Measurements from ENCODE around the gene PRDM9. TPM values are rescaled to one million over a fixed set of nuclear protein-coding genes. Genes with fewer than 3 reads are reported as not detected.
"Not testable (repeated sequence)": the region's sequence is repeated elsewhere in the genome, so short reads cannot be mapped to it uniquely, and the experiment has no call there.

PRDM9 gene
- total RNA-seq, 2 donors from 2014 or later: 0.15 to 0.18 TPM

GRCh38 chr5:23523031-23523430 is 15.6 kb downstream of the PRDM9 start:
- no peak overlapping the region for H3K27ac Mint-ChIP-seq
- peaks cover 2% of the 10 kb centered on the region for H3K36me3 Mint-ChIP-seq (ENCODE audit: low read depth)
- H3K9me3 Mint-ChIP-seq: peaks cover 6% of the 10 kb centered on the region
- H3K4me1 Mint-ChIP-seq: no peaks in the 10 kb centered on the region
- Histone ChIP-seq H3K36me3 (ENCODE audit: control insufficient read depth, insufficient read depth, low read length) (no peaks in the 10 kb centered on the region), H3K27ac (ENCODE audit: low read depth, low read length) (no peak overlapping the region), H3K9me3 (ENCODE audit: control insufficient read depth, low read length) (peaks cover 9% of the 10 kb centered on the region), H3K9ac (ENCODE audit: extremely low read depth, low read length, poor library complexity, severe bottlenecking) (no peak overlapping the region), H3K27me3 (ENCODE audit: control insufficient read depth, insufficient read depth, low read length, poor library complexity, severe bottlenecking) (no peaks in the 10 kb centered on the region), H3K4me1 (ENCODE audit: control insufficient read depth, insufficient read depth, low read length) (no peaks in the 10 kb centered on the region), H3K4me3 (ENCODE audit: low read length) (no peak overlapping the region)
- 86 to 100% methylated on average over 1 of the region's 1 CpG for WGBS, 2 experiments (ENCODE audit: insufficient coverage in 1 of 2, insufficient read length in 1 of 2)
- H3K4me3 Mint-ChIP-seq: no peak overlapping the region
- no peaks in the 10 kb centered on the region for H3K27me3 Mint-ChIP-seq (ENCODE audit: insufficient read depth)
- DNase-seq: no peak
- TF ChIP-seq CTCF (conservative IDR thresholded peaks at IDR 0.05): no peak

- no peak overlapping the region for H3K27ac Mint-ChIP-seq
- H3K4me1 ChIP-seq (ENCODE audit: control insufficient read depth, insufficient read depth, low read length): no peaks in the 10 kb centered on the region
- no peaks in the 10 kb centered on the region for H3K27me3 Mint-ChIP-seq (ENCODE audit: insufficient read depth)
- peaks cover 13% of the 10 kb centered on the region for H3K9me3 Mint-ChIP-seq
- no peaks in the 10 kb centered on the region for H3K36me3 ChIP-seq (ENCODE audit: control insufficient read depth, insufficient read depth, low read length)
- peaks cover 8% of the 10 kb centered on the region for H3K36me3 Mint-ChIP-seq (ENCODE audit: low read depth)
- H3K4me3 ChIP-seq (ENCODE audit: low read length): no peak overlapping the region
- TF ChIP-seq CTCF (conservative IDR thresholded peaks at IDR 0.05): no peak
- no peak for DNase-seq
- peaks cover 17% of the 10 kb centered on the region for H3K9me3 ChIP-seq (ENCODE audit: control insufficient read depth, low read length)
- H3K4me3 Mint-ChIP-seq: no peak overlapping the region
- no peak overlapping the region for H3K9ac ChIP-seq (ENCODE audit: extremely low read depth, low read length, poor library complexity, severe bottlenecking)
- no peaks in the 10 kb centered on the region for H3K27me3 ChIP-seq (ENCODE audit: control insufficient read depth, insufficient read depth, low read length, poor library complexity, severe bottlenecking)
- 93% methylated on average over 2 of the region's 2 CpGs; no CpG with 5 or more reads in 1 of the 2 experiments for WGBS, 2 experiments (ENCODE audit: insufficient coverage in 1 of 2, insufficient read length in 1 of 2)
- H3K4me1 Mint-ChIP-seq: peaks cover 5% of the 10 kb centered on the region
- H3K27ac ChIP-seq (ENCODE audit: low read depth, low read length): no peak overlapping the region
Observed at GRCh38 chr5:23523998-23524397, 16.6 kb downstream of the PRDM9 start.

GRCh38 chr5:23525751-23526150 is 18.3 kb downstream of the PRDM9 start:
- no peak for DNase-seq
- H3K9me3 ChIP-seq (ENCODE audit: control insufficient read depth, low read length): peaks cover 21% of the 10 kb centered on the region
- Mint-ChIP-seq H3K27me3 (ENCODE audit: insufficient read depth) (no peaks in the 10 kb centered on the region), H3K36me3 (ENCODE audit: low read depth) (peaks cover 8% of the 10 kb centered on the region), H3K27ac (no peak overlapping the region), H3K4me3 (no peak overlapping the region), H3K9me3 (peaks cover 13% of the 10 kb centered on the region), H3K4me1 (peaks cover 5% of the 10 kb centered on the region)
- no peaks in the 10 kb centered on the region for H3K27me3 ChIP-seq (ENCODE audit: control insufficient read depth, insufficient read depth, low read length, poor library complexity, severe bottlenecking)
- H3K27ac ChIP-seq (ENCODE audit: low read depth, low read length): no peak overlapping the region
- H3K9ac ChIP-seq (ENCODE audit: extremely low read depth, low read length, poor library complexity, severe bottlenecking): no peak overlapping the region
- no peak for TF ChIP-seq CTCF (conservative IDR thresholded peaks at IDR 0.05)
- no peaks in the 10 kb centered on the region for H3K4me1 ChIP-seq (ENCODE audit: control insufficient read depth, insufficient read depth, low read length)
- H3K36me3 ChIP-seq (ENCODE audit: control insufficient read depth, insufficient read depth, low read length): no peaks in the 10 kb centered on the region
- no peak overlapping the region for H3K4me3 ChIP-seq (ENCODE audit: low read length)

- H3K27ac ChIP-seq (ENCODE audit: low read depth, low read length); DNase-seq; H3K4me3 Mint-ChIP-seq; H3K27me3 ChIP-seq (ENCODE audit: control insufficient read depth, insufficient read depth, low read length, poor library complexity, severe bottlenecking); H3K4me1 Mint-ChIP-seq; H3K27me3 Mint-ChIP-seq (ENCODE audit: insufficient read depth); H3K9ac ChIP-seq (ENCODE audit: extremely low read depth, low read length, poor library complexity, severe bottlenecking); H3K36me3 ChIP-seq (ENCODE audit: control insufficient read depth, insufficient read depth, low read length); H3K4me3 ChIP-seq (ENCODE audit: low read length); H3K4me1 ChIP-seq (ENCODE audit: control insufficient read depth, insufficient read depth, low read length); H3K36me3 Mint-ChIP-seq (ENCODE audit: low read depth); H3K27ac Mint-ChIP-seq: not testable (repeated sequence)
- H3K9me3 Mint-ChIP-seq: peaks cover 13% of the 10 kb centered on the region
- peaks cover 21% of the 10 kb centered on the region for H3K9me3 ChIP-seq (ENCODE audit: control insufficient read depth, low read length)
- WGBS, 2 experiments (ENCODE audit: insufficient coverage in 1 of 2, insufficient read length in 1 of 2): 83% methylated on average over 2 of the region's 5 CpGs; no CpG with 5 or more reads in 1 of the 2 experiments
Observed at GRCh38 chr5:23526616-23527015, 19.2 kb downstream of the PRDM9 start.

- DNase-seq; H3K36me3 ChIP-seq (ENCODE audit: control insufficient read depth, insufficient read depth, low read length); H3K9ac ChIP-seq (ENCODE audit: extremely low read depth, low read length, poor library complexity, severe bottlenecking); H3K4me3 Mint-ChIP-seq; H3K27me3 ChIP-seq (ENCODE audit: control insufficient read depth, insufficient read depth, low read length, poor library complexity, severe bottlenecking); H3K4me1 Mint-ChIP-seq; H3K27ac Mint-ChIP-seq; H3K36me3 Mint-ChIP-seq (ENCODE audit: low read depth); H3K4me1 ChIP-seq (ENCODE audit: control insufficient read depth, insufficient read depth, low read length); H3K27me3 Mint-ChIP-seq (ENCODE audit: insufficient read depth); H3K27ac ChIP-seq (ENCODE audit: low read depth, low read length): not testable (repeated sequence)
- Histone ChIP-seq H3K4me3 (ENCODE audit: low read length) (peak overlapping the region; percentile 66), H3K9me3 (ENCODE audit: control insufficient read depth, low read length) (peaks cover 21% of the 10 kb centered on the region)
- WGBS, 2 experiments (ENCODE audit: insufficient coverage in 1 of 2, insufficient read length in 1 of 2): 73 to 84% methylated on average over 3 to 13 of the region's 15 CpGs
- H3K9me3 Mint-ChIP-seq: peaks cover 13% of the 10 kb centered on the region
Observed at GRCh38 chr5:23527216-23527920, 20.0 kb downstream of the PRDM9 start.
